Epithelial cell of umbilical artery (primary cell): ENCODE measurements around the gene TDRD9. TPM values are rescaled to one million over a fixed set of nuclear protein-coding genes. Genes with fewer than 3 reads are reported as not detected.

ENCODE experiments used
- total RNA-seq: library from RNA; depleted of rRNA; stranded (reverse); fragments of >200 nt; gene quantifications from 2 replicates; pipeline ENCODE4 v1.2.3, GENCODE V29; 2014

The TDRD9 gene, protein sequence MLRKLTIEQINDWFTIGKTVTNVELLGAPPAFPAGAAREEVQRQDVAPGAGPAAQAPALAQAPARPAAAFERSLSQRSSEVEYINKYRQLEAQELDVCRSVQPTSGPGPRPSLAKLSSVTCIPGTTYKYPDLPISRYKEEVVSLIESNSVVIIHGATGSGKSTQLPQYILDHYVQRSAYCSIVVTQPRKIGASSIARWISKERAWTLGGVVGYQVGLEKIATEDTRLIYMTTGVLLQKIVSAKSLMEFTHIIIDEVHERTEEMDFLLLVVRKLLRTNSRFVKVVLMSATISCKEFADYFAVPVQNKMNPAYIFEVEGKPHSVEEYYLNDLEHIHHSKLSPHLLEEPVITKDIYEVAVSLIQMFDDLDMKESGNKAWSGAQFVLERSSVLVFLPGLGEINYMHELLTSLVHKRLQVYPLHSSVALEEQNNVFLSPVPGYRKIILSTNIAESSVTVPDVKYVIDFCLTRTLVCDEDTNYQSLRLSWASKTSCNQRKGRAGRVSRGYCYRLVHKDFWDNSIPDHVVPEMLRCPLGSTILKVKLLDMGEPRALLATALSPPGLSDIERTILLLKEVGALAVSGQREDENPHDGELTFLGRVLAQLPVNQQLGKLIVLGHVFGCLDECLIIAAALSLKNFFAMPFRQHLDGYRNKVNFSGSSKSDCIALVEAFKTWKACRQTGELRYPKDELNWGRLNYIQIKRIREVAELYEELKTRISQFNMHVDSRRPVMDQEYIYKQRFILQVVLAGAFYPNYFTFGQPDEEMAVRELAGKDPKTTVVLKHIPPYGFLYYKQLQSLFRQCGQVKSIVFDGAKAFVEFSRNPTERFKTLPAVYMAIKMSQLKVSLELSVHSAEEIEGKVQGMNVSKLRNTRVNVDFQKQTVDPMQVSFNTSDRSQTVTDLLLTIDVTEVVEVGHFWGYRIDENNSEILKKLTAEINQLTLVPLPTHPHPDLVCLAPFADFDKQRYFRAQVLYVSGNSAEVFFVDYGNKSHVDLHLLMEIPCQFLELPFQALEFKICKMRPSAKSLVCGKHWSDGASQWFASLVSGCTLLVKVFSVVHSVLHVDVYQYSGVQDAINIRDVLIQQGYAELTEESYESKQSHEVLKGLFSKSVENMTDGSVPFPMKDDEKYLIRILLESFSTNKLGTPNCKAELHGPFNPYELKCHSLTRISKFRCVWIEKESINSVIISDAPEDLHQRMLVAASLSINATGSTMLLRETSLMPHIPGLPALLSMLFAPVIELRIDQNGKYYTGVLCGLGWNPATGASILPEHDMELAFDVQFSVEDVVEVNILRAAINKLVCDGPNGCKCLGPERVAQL (N-terminal part only)
- total RNA-seq, result 1.2 and 1.3 TPM in 2 replicates

GRCh38 chr14:103928011-103928890, at the start of gene TDRD9:
TSS of gene TDRD9 (plus strand) at chr14:103928456. CDS start at chr14:103928510, 54 bp downstream.

DNA sequence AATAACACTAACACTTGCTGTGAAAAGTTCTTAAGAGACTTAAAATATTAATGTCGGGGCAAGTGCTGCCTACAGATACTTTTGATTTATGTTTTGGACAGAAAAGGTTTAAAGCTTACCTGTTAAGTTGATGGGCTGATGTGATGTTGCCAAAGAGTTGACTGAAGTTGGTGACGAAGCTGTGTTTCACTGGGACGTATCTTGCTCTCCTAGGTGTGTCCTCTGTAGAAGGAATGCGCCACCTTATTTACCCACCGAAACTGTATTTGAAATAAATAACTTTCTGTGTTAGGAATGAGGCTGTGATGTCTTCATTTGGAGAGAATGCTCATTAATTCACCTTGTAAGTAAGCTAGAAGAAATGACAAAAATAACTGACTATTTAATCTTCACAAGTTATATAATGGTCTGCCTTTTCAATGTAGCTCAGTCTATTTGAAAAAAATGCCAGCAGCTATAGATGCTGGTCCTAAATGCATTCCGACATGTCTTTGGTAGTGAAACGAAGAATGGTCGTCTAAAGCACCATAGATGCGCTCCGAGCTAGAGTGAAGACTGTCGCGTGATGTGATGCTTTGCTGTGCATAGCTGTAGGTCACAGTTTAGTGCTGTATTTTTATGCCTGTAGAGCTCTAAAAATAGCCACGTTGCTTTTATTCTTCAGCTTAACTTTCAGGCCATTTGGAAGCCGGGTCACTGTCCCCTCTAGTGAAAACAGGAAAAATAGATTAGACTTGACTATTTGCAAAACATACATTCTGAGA, 13.9 kb downstream of the TDRD9 start, which contains the start of gene RD3L:
RD3L (minus strand) TSS at position 557 of the 764 bp plus-strand sequence. CDS start 834 bp downstream, outside the sequence.

DNA sequence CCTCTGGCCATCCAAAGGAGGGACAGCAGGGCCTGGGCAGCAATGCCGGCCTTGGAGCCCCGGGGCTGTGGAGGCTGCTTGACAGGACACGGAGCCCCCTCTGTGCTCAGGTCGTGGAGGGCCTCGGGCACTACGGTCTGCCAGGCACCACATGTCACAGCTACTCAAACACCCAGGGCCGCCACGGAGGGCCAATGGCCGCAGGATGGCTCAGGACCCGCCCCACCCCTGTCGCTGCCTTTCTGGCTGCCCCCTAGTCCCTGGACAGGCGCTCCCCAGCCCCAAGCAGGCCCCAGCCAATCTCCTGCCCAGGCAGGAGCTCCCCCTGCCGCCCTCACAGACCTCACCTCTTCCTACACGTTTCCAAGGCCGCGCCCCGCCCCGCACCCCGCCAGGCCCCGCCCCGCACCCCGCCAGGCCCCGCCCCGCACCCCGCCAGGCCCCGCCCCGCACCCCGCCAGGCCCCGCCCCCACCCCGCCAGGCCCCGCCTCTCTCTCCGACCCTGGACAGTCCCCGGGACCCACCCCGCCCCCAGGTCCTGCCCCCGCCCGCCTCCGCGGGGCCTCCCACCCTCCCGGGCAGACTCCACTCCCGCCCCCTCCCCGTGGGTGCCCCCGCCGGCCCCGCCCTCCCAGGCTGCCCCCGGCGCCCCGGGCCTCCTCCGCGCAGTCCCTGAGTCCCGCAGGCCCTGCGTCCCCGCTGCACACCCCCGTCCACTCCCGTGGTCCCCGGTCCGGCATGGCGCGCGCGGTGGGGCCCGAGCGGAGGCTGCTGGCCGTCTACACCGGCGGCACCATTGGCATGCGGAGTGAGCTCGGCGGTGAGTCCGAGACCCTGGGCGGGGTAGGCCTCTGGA, 157.0 kb downstream of the TDRD9 start, which contains the start of gene ASPG:
ASPG (plus strand) TSS at position 669 of the 857 bp plus-strand sequence; CDS start at position 740, 71 bp downstream.

Other genes starting within 250 kb of the TDRD9 start
- 14.9 and 28.0 TPM in 2 replicates for gene XRCC3, start 213.0 kb upstream of the TDRD9 start, total RNA-seq
- 45.5 and 66.7 TPM in 2 replicates for gene ZFYVE21, start 212.6 kb upstream of the TDRD9 start, total RNA-seq
- 6.2 and 14.3 TPM in 2 replicates for gene PPP1R13B, start 80.9 kb upstream of the TDRD9 start, total RNA-seq
- gene RD3L, start 14.1 kb downstream of the TDRD9 start, total RNA-seq, result not detected in 2 replicates
- not detected in 2 replicates for gene ASPG, start 157.2 kb downstream of the TDRD9 start, total RNA-seq
- gene KIF26A, start 210.1 kb downstream of the TDRD9 start, total RNA-seq, result 4.4 and 12.0 TPM in 2 replicates